Measurements from ENCODE around the gene TBCD.

- TF ChIP-seq POLR2A (IDR thresholded peaks at IDR 0.05): no peak
- TF ChIP-seq, protein P1, sequence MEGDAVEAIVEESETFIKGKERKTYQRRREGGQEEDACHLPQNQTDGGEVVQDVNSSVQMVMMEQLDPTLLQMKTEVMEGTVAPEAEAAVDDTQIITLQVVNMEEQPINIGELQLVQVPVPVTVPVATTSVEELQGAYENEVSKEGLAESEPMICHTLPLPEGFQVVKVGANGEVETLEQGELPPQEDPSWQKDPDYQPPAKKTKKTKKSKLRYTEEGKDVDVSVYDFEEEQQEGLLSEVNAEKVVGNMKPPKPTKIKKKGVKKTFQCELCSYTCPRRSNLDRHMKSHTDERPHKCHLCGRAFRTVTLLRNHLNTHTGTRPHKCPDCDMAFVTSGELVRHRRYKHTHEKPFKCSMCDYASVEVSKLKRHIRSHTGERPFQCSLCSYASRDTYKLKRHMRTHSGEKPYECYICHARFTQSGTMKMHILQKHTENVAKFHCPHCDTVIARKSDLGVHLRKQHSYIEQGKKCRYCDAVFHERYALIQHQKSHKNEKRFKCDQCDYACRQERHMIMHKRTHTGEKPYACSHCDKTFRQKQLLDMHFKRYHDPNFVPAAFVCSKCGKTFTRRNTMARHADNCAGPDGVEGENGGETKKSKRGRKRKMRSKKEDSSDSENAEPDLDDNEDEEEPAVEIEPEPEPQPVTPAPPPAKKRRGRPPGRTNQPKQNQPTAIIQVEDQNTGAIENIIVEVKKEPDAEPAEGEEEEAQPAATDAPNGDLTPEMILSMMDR (IDR thresholded peaks at IDR 0.05): no peak
Measured at GRCh38 chr17:82803185-82803584, 51.3 kb downstream of the TBCD start.
